Loucy (cell line): ENCODE measurements around the gene ANKRD13A.

Experiments used
- H2AFZ ChIP-seq: fragments of 200-600 bp; sonication (generic); 2 replicates; pipeline ENCODE4 v1.6.0; 2016; ENCODE audit warnings: antibody characterized with exemption, mild to moderate bottlenecking, low read length, moderate library complexity
- H3F3A ChIP-seq: fragments of 200-600 bp; 2 replicates; pipeline ENCODE4 v1.6.0; 2016; ENCODE audit warnings: antibody characterized with exemption, low read depth, mild to moderate bottlenecking
- H3K27me3 ChIP-seq: fragments of 200-600 bp; sonication (generic); 2 replicates; pipeline ENCODE4 v1.6.1; 2014; ENCODE audit warnings: low read length, mild to moderate bottlenecking; ENCODE audit not compliant: insufficient read depth, poor library complexity, severe bottlenecking
- H3K36me3 ChIP-seq: fragments of 200-600 bp; sonication (generic); 2 replicates; pipeline ENCODE4 v1.6.1; 2016; ENCODE audit warnings: low read length; ENCODE audit not compliant: insufficient read depth
- H3K4me1 ChIP-seq: fragments of 200-600 bp; sonication (generic); 2 replicates; pipeline ENCODE4 v1.5.1; 2014; ENCODE audit warnings: low read length, mild to moderate bottlenecking; ENCODE audit not compliant: insufficient read depth, poor library complexity, severe bottlenecking
- H3K4me2 ChIP-seq: fragments of 200-600 bp; sonication (generic); 2 replicates; pipeline ENCODE4 v1.6.0; 2014; ENCODE audit warnings: antibody characterized with exemption, low read length, low read depth, mild to moderate bottlenecking; ENCODE audit not compliant: poor library complexity, severe bottlenecking
- H3K4me3 ChIP-seq: fragments of 200-600 bp; sonication (generic); 2 replicates; pipeline ENCODE4 v1.5.1; 2014; ENCODE audit warnings: low read length, mild to moderate bottlenecking, mixed read lengths; ENCODE audit not compliant: poor library complexity, severe bottlenecking
- H3K79me2 ChIP-seq: fragments of 200-600 bp; sonication (generic); 2 replicates; pipeline ENCODE4 v1.6.1; 2014; ENCODE audit warnings: low read length; ENCODE audit not compliant: insufficient read depth
- H3K9ac ChIP-seq: fragments of 200-600 bp; sonication (generic); 2 replicates; pipeline ENCODE4 v1.6.0; 2014; ENCODE audit warnings: mild to moderate bottlenecking, low read depth, low read length, moderate library complexity; ENCODE audit not compliant: poor library complexity, severe bottlenecking
- H3K9me2 ChIP-seq: fragments of 200-600 bp; sonication (generic); replicated peaks from 2 replicates; pipeline ENCODE4 v1.6.1; 2016; ENCODE audit warnings: low read depth, low read length, mixed read lengths
- H3K9me3 ChIP-seq: fragments of 200-600 bp; sonication (generic); 2 replicates; pipeline ENCODE4 v1.6.1; 2014; ENCODE audit warnings: mild to moderate bottlenecking, antibody characterized with exemption, low read length, low read depth; ENCODE audit not compliant: insufficient read depth
- H4K20me1 ChIP-seq: fragments of 200-600 bp; sonication (generic); 2 replicates; pipeline ENCODE4 v1.6.0; 2014; ENCODE audit warnings: antibody characterized with exemption, low read length, mild to moderate bottlenecking; ENCODE audit not compliant: insufficient read depth, poor library complexity, severe bottlenecking
- CTCF ChIP-seq: fragments of 200-600 bp; sonication (generic); conservative IDR thresholded peaks from 2 replicates; pipeline ENCODE4 v1.5.1; 2014; ENCODE audit warnings: mild to moderate bottlenecking, antibody characterized with exemption, low read length
- EZH2phosphoT487 ChIP-seq: fragments of 200-600 bp; IDR thresholded peaks from 2 replicates; pipeline ENCODE4 v1.6.1; 2018; ENCODE audit warnings: antibody characterized with exemption, mild to moderate bottlenecking, moderate library complexity, borderline replicate concordance

The ANKRD13A gene

GRCh38 chr12:110010853-110011723 lies 11.9 kb downstream of the ANKRD13A start:
- Histone ChIP-seq H4K20me1 (no peaks in the 10 kb centered on the region), H3K27me3 (no peaks in the 10 kb centered on the region), H3K9ac (no peak overlapping the region), H3F3A (no peaks in the 10 kb centered on the region), H3K79me2 (peaks cover 39% of the 10 kb centered on the region), H3K4me3 (no peak overlapping the region), H3K9me2 (no peaks in the 10 kb centered on the region), H3K36me3 (peaks cover 28% of the 10 kb centered on the region; the same call in 1 of the 2 replicates), H3K4me2 (no peak overlapping the region), H2AFZ (no peak overlapping the region), H3K9me3 (no peaks in the 10 kb centered on the region), H3K4me1 (peaks cover 6% of the 10 kb centered on the region)
- no peak for TF ChIP-seq CTCF
- TF ChIP-seq EZH2phosphoT487 = no peak

GRCh38 chr12:110012137-110012536 lies 12.9 kb downstream of the ANKRD13A start:
- H3K4me1 ChIP-seq = peaks cover 6% of the 10 kb centered on the region

GRCh38 chr12:110012659-110013058 lies 13.4 kb downstream of the ANKRD13A start:
- Histone ChIP-seq H3K4me1 (peaks cover 6% of the 10 kb centered on the region), H3K36me3 (peaks cover 40% of the 10 kb centered on the region; the same call in 1 of the 2 replicates), H3K27me3 (no peaks in the 10 kb centered on the region), H3F3A (no peaks in the 10 kb centered on the region), H3K79me2 (peaks cover 25% of the 10 kb centered on the region), H3K4me3 (no peak overlapping the region), H3K9me2 (no peaks in the 10 kb centered on the region), H4K20me1 (no peaks in the 10 kb centered on the region), H3K4me2 (no peak overlapping the region), H2AFZ (no peak overlapping the region), H3K9ac (no peak overlapping the region), H3K9me3 (no peaks in the 10 kb centered on the region)
- no peak for TF ChIP-seq EZH2phosphoT487
- no peak for TF ChIP-seq CTCF

More at GRCh38 chr12:110012137-110012536, 12.9 kb downstream of the ANKRD13A start:
- H3K9me3 ChIP-seq = no peaks in the 10 kb centered on the region
- H3F3A ChIP-seq = no peaks in the 10 kb centered on the region
- no peak overlapping the region for H2AFZ ChIP-seq
- peaks cover 35% of the 10 kb centered on the region; the same call in 1 of the 2 replicates for H3K36me3 ChIP-seq
- TF ChIP-seq EZH2phosphoT487 = no peak
- TF ChIP-seq CTCF = no peak
- no peak overlapping the region for H3K4me2 ChIP-seq
- H3K79me2 ChIP-seq = peaks cover 28% of the 10 kb centered on the region
- no peaks in the 10 kb centered on the region for H3K9me2 ChIP-seq
- no peaks in the 10 kb centered on the region for H4K20me1 ChIP-seq
- H3K9ac ChIP-seq = no peak overlapping the region
- no peaks in the 10 kb centered on the region for H3K27me3 ChIP-seq
- H3K4me3 ChIP-seq = no peak overlapping the region
